ENCODE results near the gene ERGIC1.
A peak's percentile ranks its signal among the peaks of the same experiment; 100 is the strongest.
"Not testable (repeated sequence)": the region's sequence is repeated elsewhere in the genome, so short reads cannot be mapped to it uniquely, and the experiment has no call there.

ERGIC1 gene

GRCh38 chr5:172845154-172845553, 11.1 kb downstream of the ERGIC1 start:
- FAIRE-seq (no peak), DNase-seq (ENCODE audit: extremely low spot score, insufficient read length, low read depth) (no peak)

DNA sequence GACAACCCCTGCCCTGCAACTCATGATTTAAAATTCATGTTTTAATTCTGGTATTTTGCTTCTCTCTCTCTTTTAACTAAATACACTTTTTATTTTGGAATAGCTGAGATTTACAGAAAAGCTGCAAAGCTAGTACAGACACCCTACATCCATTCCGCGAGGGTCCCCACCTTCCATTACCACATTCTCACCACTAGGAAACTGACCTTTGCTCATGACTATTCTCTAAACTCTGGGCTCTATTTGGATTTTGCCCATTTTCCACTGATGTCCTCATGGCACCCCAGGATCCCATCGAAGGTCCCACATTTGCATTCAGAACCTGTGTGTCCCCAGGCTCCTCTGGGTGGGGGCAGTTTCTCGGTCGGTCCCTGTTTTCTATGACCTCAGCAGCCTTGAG, 11.5 kb downstream of the ERGIC1 start:
- no peak for DNase-seq (ENCODE audit: extremely low spot score, insufficient read length, low read depth)
- no peak for FAIRE-seq

- DNase-seq (ENCODE audit: extremely low spot score, insufficient read length, low read depth), result no peak
- FAIRE-seq, result no peak
Observed at GRCh38 chr5:172846249-172846648, 12.2 kb downstream of the ERGIC1 start.

- DNase-seq (ENCODE audit: extremely low spot score, insufficient read length, low read depth) (no peak), FAIRE-seq (no peak)
Observed at GRCh38 chr5:172846677-172847076, 12.6 kb downstream of the ERGIC1 start.

DNA sequence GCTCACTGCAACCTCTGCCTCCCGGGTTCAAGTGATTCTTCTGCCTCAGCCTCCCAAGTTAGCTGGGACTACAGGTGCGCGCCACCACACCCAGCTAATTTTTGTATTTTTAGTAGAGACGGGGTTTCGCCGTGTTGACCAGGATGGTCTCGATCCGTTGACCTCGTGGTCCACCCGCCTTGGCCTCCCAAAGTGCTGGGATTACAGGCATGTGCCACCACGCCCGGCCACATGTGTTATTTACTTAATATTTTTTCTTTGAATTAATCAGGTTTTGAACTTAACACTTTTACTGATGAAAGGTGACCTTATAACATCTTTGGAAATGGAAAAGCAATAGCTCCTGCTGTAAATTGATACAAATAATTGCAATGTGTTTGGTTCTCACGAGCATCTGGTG, 13.5 kb downstream of the ERGIC1 start:
- DNase-seq (ENCODE audit: extremely low spot score, insufficient read length, low read depth); FAIRE-seq: not testable (repeated sequence)

DNA sequence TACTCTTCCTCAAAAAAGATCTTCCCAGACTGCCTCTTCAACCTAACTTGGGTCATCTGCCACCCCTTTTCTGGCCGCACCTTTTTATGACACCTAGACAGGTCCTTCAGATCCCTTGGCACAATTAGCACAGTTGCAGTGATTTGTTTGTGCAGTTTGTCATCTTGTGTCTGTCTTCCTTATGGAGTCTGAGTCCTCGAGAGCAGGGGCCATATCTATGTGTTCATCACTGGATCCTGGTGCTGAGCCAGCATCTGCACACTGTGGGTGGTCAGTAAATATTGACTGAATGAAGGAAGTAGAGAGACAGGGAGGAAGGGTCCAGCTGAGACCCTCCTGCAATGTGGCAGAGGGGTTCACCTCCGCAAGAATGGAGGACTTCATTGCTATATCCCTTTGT, 14.4 kb downstream of the ERGIC1 start:
- FAIRE-seq, result no peak
- DNase-seq (ENCODE audit: extremely low spot score, insufficient read length, low read depth), result no peak

- DNase-seq (ENCODE audit: extremely low spot score, insufficient read length, low read depth) (no peak), FAIRE-seq (peak; percentile 64)
Observed at GRCh38 chr5:172849606-172850453, 15.8 kb downstream of the ERGIC1 start.

DNA sequence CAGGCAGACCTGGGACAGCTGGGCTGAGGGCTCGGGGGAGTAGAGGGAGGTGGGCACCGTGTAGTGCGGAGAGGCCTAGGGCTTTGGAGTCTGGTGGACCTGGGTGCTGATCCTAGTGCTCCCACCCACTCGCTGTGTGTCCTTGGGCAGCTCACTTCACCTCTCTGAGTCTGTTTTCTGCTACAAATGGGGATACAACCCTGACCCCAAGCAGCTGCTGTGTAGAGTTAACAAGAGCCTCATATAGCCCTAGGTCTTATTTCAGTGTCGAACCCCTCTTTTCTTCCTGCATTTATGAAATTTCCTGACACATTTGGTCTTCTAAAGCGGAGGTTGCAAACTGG, 16.4 kb downstream of the ERGIC1 start:
- FAIRE-seq, result no peak

DNA sequence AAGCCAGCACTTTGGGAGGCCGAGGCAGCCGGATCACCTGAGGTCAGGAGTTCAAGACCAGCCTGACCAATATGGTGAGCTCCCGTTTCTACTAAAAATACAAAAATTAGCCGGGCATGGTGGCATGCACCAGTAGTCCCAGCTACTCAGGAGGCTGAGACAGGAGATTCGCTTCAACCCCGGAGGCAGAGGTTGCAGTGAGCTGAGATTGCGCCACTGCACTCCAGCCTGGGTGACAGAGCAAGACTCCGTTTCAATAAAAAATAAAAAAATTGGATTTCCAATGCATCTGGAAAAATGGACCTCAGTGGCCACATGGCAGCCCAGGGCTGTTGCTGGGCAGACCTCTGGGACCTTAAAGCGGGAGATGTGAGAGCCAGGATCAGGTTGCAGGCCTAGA, 17.2 kb downstream of the ERGIC1 start:
- FAIRE-seq, result not testable (repeated sequence)

More for the DNA sequence above, 16.4 kb downstream of the ERGIC1 start:
- no peak for DNase-seq (ENCODE audit: extremely low spot score, insufficient read length, low read depth)

GRCh38 chr5:172852490-172853354, 18.7 kb downstream of the ERGIC1 start:
- FAIRE-seq, result no peak
- DNase-seq (ENCODE audit: extremely low spot score, insufficient read length, low read depth), result no peak

More for the DNA sequence above, 17.2 kb downstream of the ERGIC1 start:
- DNase-seq (ENCODE audit: extremely low spot score, insufficient read length, low read depth), result not testable (repeated sequence)

GRCh38 chr5:172853355-172853975, 19.4 kb downstream of the ERGIC1 start:
- FAIRE-seq (no peak), DNase-seq (ENCODE audit: extremely low spot score, insufficient read length, low read depth) (no peak)

GRCh38 chr5:172854451-172854871, 20.4 kb downstream of the ERGIC1 start:
- FAIRE-seq (no peak), DNase-seq (ENCODE audit: extremely low spot score, insufficient read length, low read depth) (no peak)

DNA sequence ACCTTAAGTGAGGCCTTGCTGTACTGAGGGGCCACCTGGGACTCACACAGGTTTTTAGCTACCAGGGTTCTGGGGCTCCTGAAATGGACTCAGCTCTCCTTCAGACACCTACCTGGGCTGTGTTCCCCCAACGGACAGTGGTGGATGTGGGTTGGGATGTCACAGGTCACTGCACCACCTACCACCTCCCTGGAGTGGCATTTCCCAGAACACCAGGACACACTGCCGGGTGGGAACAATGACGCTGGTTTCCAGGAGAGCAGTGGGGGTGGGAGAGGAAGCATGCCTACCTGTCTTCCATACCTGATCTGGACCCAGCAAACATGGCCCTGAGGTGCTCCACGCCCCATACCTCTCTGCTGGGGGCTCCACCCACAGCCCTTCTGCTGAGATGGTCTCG, 20.9 kb downstream of the ERGIC1 start:
- DNase-seq (ENCODE audit: extremely low spot score, insufficient read length, low read depth) (no peak), FAIRE-seq (no peak)

DNA sequence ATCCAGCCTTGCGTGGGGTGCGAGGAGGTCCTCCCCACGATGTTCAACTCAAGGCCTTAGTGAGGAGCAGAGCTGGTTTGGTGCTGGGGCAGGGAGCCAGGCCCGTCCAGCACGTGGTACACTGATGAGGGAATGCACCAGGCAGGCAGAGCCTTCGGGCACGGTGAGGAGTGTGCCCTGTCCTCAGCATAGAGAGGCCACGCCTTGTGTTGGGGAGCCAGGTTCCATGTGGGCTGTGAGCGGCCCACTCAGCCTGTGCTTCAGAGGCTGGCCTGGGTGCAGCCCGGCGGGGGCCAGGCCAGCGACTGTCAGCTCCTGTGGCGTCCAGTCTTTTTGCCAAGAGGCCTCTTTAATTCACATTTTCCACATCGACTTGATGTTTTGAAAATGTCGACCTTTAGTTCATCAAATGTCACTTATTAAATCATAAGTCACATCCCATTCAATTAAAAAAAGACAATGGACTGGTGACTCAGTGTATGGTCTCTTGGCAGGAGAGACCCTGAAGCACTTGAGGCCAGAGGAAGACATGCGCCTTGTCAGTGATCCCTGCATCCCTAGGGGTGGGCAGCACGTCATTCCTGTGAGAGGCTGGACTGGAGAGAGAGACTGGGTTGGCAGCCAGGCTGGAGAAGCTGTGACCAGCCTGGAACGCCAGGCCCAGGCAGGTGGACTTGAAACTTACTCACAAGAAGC, 21.7 kb downstream of the ERGIC1 start:
- FAIRE-seq (no peak), DNase-seq (ENCODE audit: extremely low spot score, insufficient read length, low read depth) (no peak)

GRCh38 chr5:172856336-172856735, 22.3 kb downstream of the ERGIC1 start:
- FAIRE-seq, result no peak
- DNase-seq (ENCODE audit: extremely low spot score, insufficient read length, low read depth), result no peak

DNA sequence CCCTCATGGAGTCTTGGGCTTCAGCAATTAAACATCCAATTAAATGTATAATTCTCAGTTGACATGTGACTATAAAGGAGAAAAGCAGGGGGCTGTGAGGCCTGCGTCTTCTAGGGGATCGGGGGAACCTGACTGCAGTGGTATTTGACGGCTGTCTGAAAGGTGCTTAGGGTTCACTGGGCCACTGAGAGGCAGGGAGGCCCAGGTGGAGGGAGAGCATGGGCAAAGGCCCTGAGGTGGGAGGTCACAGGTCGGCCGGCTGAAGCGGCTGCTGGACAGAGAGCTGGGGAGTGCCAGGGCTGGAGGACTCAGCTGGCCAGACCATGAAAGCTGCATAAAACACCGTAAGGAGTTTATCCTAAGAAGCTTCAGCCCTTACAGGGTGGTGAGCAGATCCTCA, 23.9 kb downstream of the ERGIC1 start:
- no peak for DNase-seq (ENCODE audit: extremely low spot score, insufficient read length, low read depth)
- no peak for FAIRE-seq

DNA sequence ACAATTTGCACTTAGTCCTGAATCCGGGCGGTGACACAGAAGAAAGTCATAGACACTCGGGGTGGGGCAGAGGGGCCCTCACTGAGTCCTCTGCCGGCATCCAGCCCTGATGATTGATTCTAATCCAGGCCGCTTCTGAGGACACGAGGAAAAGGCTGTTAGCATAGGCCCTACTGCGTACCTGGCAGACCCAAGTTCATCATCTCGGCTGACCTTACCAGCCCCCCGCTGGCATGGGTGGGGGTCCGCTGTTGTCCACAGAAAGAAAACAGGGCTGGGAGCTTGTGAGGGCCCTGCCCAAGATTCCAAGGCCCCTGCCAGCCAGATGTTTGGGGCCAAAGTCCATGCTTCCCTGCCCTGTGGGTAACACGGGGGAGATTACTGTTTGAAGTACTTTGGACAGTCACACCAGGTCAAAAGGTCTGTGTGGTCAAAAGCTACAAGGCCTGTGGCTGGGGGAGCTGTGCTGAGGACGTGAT, 24.5 kb downstream of the ERGIC1 start:
- DNase-seq (ENCODE audit: extremely low spot score, insufficient read length, low read depth) (no peak), FAIRE-seq (no peak)

DNA sequence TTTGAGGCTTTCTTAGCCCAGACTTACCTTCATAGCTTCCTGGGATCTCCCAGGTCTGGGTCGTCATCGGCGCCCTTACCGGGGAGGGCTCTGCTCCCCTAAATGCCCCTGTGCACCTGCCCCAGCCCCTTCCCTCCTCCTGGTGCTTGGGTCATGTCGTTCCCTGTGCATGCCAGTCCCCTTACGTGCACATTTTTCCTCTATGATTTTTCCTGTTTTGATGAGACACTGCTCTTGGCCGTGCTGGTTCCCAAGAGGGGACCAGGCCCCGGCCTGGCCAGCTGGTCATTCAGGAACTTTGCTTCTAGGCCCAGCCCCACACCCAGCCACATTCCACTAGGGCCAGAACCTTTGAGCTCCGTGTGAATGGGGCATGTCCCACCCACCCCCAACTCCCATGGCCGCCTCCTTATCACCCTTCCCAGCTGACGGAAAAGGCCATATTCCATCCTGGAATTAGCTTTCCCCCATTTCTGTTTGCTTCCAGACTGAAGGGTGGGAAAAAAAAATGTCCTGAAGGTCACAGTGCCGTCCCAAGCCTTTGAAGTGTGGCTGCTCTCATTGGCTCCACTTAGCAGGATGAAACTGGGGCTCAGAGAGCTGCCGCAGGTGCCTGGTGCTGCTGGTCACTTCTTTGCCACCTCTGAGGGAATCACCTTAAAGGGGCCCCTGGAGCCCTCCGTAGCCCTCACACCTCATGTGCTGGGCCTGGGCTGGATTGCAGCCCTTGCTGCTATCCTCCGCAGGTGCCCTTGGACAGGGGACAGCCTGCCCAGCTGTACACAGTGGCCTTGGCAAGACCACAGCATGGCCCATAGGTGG, 25.1 kb downstream of the ERGIC1 start:
- DNase-seq (ENCODE audit: extremely low spot score, insufficient read length, low read depth) (no peak), FAIRE-seq (no peak)

- FAIRE-seq, result no peak
- no peak for DNase-seq (ENCODE audit: extremely low spot score, insufficient read length, low read depth)
Observed at GRCh38 chr5:172859966-172860365, 25.9 kb downstream of the ERGIC1 start.
